OCI-LY3 (cell line): Measurements from ENCODE around the gene FHOD1.
A peak's percentile ranks its signal among the peaks of the same experiment; 100 is the strongest.

Source experiments
- H2AFZ ChIP-seq: fragments of 200-600, 300-600 bp; shearing (Covaris generic); 2 replicates; pipeline ENCODE4 v1.6.0; 2014; ENCODE audit warnings: antibody characterized with exemption, low read depth, low read length
- H3K27ac ChIP-seq: fragments of 200-600, 300-600 bp; sonication (generic); 2 replicates; pipeline ENCODE4 v1.5.1; 2014; ENCODE audit warnings: mild to moderate bottlenecking, low read length, moderate library complexity, mixed read lengths
- H3K27me3 ChIP-seq: fragments of 200-600, 300-600 bp; sonication (generic); 2 replicates; pipeline ENCODE4 v1.6.1; 2014; ENCODE audit warnings: low read depth, low read length, mixed read lengths
- H3K36me3 ChIP-seq: fragments of 200-600, 300-600 bp; sonication (generic); replicated peaks from 2 replicates; pipeline ENCODE3; 2014; ENCODE audit warnings: low read depth, low read length, mixed read lengths
- H3K4me1 ChIP-seq: fragments of 300-600, 200-600 bp; sonication (generic); 2 replicates; pipeline ENCODE4 v1.6.1; 2014; ENCODE audit warnings: low read length, mixed read lengths
- H3K4me2 ChIP-seq: fragments of 200-600, 300-600 bp; sonication (generic); 2 replicates; pipeline ENCODE4 v1.6.1; 2014; ENCODE audit warnings: low read length, mixed read lengths
- H3K4me3 ChIP-seq: fragments of 300-600, 200-600 bp; sonication (generic); 2 replicates; pipeline ENCODE4 v1.5.1; 2014; ENCODE audit warnings: antibody characterized with exemption, mild to moderate bottlenecking, low read length, moderate library complexity
- H3K79me2 ChIP-seq: fragments of 300-600, 200-600 bp; shearing (Covaris generic); 2 replicates; pipeline ENCODE4 v1.6.1; 2014; ENCODE audit warnings: mild to moderate bottlenecking, low read length, mixed read lengths
- H3K9ac ChIP-seq: fragments of 300-600, 200-600 bp; shearing (Covaris generic); 2 replicates; pipeline ENCODE4 v1.6.0; 2014; ENCODE audit warnings: mild to moderate bottlenecking, low read length, moderate library complexity
- H3K9me3 ChIP-seq: fragments of 200-600, 300-600 bp; shearing (Covaris generic); 2 replicates; pipeline ENCODE4 v1.6.1; 2014; ENCODE audit warnings: low read length, mixed read lengths; ENCODE audit not compliant: insufficient read depth
- H4K20me1 ChIP-seq: fragments of 200-600, 300-600 bp; sonication (generic); 2 replicates; pipeline ENCODE4 v1.6.1; 2016; ENCODE audit warnings: low read length, mixed read lengths; ENCODE audit not compliant: insufficient read depth
- EZH2phosphoT487 ChIP-seq: fragments of 200-600 bp; shearing (Covaris generic); IDR thresholded peaks from 2 replicates; pipeline ENCODE4 v1.6.1; 2018; ENCODE audit warnings: antibody characterized with exemption, mixed run types, low read depth
- TF ChIP-seq, protein P1 (sequence below): fragments of 200-600, 300-600 bp; sonication (generic); IDR thresholded peaks from 2 replicates; pipeline ENCODE4 v1.5.1; 2014; ENCODE audit warnings: antibody characterized with exemption, low read length, low read depth

Gene FHOD1

GRCh38 chr16:67255553-67256221, 8.4 kb upstream of the FHOD1 start:
- H3K36me3 ChIP-seq: peaks cover 12% of the 10 kb centered on the region
- no peaks in the 10 kb centered on the region for H3K9me3 ChIP-seq
- no peaks in the 10 kb centered on the region for H3K79me2 ChIP-seq
- H3K4me1 ChIP-seq: no peaks in the 10 kb centered on the region
- H4K20me1 ChIP-seq: no peaks in the 10 kb centered on the region
- H3K27me3 ChIP-seq: no peaks in the 10 kb centered on the region
- H3K9ac ChIP-seq: no peak overlapping the region
- no peak overlapping the region for H3K4me2 ChIP-seq
- no peak for TF ChIP-seq EZH2phosphoT487
- TF ChIP-seq, protein P1, sequence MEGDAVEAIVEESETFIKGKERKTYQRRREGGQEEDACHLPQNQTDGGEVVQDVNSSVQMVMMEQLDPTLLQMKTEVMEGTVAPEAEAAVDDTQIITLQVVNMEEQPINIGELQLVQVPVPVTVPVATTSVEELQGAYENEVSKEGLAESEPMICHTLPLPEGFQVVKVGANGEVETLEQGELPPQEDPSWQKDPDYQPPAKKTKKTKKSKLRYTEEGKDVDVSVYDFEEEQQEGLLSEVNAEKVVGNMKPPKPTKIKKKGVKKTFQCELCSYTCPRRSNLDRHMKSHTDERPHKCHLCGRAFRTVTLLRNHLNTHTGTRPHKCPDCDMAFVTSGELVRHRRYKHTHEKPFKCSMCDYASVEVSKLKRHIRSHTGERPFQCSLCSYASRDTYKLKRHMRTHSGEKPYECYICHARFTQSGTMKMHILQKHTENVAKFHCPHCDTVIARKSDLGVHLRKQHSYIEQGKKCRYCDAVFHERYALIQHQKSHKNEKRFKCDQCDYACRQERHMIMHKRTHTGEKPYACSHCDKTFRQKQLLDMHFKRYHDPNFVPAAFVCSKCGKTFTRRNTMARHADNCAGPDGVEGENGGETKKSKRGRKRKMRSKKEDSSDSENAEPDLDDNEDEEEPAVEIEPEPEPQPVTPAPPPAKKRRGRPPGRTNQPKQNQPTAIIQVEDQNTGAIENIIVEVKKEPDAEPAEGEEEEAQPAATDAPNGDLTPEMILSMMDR: no peak
- no peak overlapping the region for H2AFZ ChIP-seq
- no peak overlapping the region for H3K4me3 ChIP-seq
- no peak overlapping the region for H3K27ac ChIP-seq

DNA sequence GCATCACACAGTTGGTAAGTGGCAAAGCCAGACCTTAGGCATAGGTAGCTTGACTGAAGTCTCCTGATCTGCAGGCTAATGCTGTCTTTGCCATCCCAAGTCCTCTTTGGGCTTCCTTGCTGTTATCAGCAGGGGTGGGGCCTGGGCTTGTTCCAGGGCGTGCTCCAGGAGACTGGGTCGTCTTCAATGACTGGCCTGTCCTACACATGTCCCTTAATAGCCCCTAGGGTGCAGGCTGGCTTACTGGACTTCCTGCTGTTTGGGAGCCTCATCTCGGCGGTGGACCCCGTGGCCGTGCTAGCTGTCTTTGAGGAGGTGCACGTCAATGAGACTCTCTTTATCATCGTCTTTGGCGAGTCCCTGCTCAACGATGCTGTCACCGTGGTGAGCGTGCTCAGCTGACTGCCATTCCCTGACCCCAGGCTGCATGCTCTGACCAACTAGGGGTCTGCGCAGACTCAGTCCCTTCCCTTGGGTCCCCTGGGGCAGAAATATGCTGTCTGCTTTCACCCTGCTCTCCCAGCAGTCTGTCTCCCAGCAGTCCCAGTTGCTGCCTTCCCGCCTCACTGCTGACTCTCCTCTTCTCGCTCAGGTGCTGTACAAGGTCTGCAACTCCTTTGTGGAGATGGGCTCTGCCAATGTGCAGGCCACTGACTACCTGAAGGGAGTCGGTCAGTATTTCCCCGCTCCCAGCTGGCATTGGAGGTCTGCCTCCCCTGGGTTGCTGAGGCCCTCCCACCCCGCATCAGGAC, 7.7 kb upstream of the FHOD1 start:
- no peak overlapping the region for H3K9ac ChIP-seq
- H3K9me3 ChIP-seq: no peaks in the 10 kb centered on the region
- no peak overlapping the region for H3K27ac ChIP-seq
- H3K4me3 ChIP-seq: no peak overlapping the region
- no peak overlapping the region for H3K4me2 ChIP-seq
- H3K4me1 ChIP-seq: peaks cover under 1% of the 10 kb centered on the region; the same call in 1 of the 2 replicates
- H2AFZ ChIP-seq: no peak overlapping the region
- TF ChIP-seq EZH2phosphoT487: no peak
- TF ChIP-seq, protein P1: no peak
- H3K36me3 ChIP-seq: peaks cover 12% of the 10 kb centered on the region
- H3K79me2 ChIP-seq: no peaks in the 10 kb centered on the region
- H3K27me3 ChIP-seq: no peaks in the 10 kb centered on the region
- H4K20me1 ChIP-seq: no peaks in the 10 kb centered on the region

DNA sequence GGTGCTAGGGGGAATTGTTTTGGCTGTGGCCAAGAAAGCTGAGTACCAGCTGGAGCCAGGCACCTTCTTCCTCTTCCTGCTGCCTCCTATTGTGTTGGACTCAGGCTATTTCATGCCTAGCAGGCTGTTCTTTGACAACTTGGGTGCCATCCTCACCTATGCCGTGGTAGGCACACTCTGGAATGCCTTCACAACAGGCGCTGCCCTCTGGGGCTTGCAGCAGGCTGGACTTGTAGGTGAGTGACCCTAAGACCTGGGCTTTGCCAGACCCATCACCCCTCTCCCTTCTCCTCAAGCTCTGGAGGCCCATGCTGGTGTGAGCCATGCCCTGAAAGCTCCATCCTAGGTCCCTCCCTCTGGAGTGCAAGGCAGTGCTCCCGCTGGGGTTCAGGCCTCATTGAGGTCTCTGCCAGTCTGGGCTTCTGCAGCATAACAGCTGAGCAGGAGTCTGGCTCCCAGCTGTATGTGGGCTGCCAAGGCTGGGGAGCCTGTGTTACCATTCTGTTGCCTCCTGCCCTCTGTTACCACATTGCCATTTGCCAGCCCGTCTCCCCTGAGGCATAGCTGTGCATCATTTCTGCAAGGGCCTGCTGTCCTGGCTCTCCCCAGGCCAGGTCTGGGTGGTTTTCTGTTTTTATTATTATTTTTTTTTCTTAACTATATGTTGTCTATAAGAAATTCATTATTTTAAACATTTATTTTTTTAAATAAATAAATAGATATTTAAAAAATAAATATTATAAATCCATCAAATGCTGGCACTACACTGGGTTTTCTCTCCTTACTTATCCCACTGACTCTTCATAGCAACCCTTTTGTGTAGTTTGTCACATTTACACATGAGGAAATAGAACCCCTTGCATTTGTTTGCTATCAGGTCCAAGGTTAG, 5.6 kb upstream of the FHOD1 start:
- Histone ChIP-seq H3K4me2 (no peak overlapping the region), H2AFZ (no peak overlapping the region), H4K20me1 (no peaks in the 10 kb centered on the region), H3K9me3 (no peaks in the 10 kb centered on the region), H3K4me3 (no peak overlapping the region), H3K36me3 (peaks cover 9% of the 10 kb centered on the region), H3K9ac (no peak overlapping the region), H3K4me1 (peaks cover 11% of the 10 kb centered on the region), H3K27ac (no peak overlapping the region), H3K27me3 (no peaks in the 10 kb centered on the region), H3K79me2 (no peaks in the 10 kb centered on the region; the same call in none of the 2 replicates)
- TF ChIP-seq, protein P1: no peak
- no peak for TF ChIP-seq EZH2phosphoT487

GRCh38 chr16:67250045-67250327, 2.7 kb upstream of the FHOD1 start:
- peaks cover 25% of the 10 kb centered on the region for H3K4me1 ChIP-seq
- no peaks in the 10 kb centered on the region for H4K20me1 ChIP-seq
- peaks cover 7% of the 10 kb centered on the region for H3K79me2 ChIP-seq
- peak overlapping the region; percentile 97 for H3K4me2 ChIP-seq
- H3K9ac ChIP-seq: peak overlapping the region; percentile 90
- peak overlapping the region; percentile 56; the same call in 1 of the 2 replicates for H2AFZ ChIP-seq
- H3K27me3 ChIP-seq: no peaks in the 10 kb centered on the region
- H3K9me3 ChIP-seq: no peaks in the 10 kb centered on the region
- H3K4me3 ChIP-seq: peak overlapping the region; percentile 95
- TF ChIP-seq, protein P1: no peak
- TF ChIP-seq EZH2phosphoT487: no peak
- H3K27ac ChIP-seq: no peak overlapping the region
- no peaks in the 10 kb centered on the region for H3K36me3 ChIP-seq
